Liver (tissue), 3 donors: ENCODE results near the gene KAT7.

Experiments used
- EGR1 ChIP-seq, 2 donors: IDR thresholded peaks; 2 replicates each; pipeline ENCODE4 v1.6.1; 2016 to 2018; ENCODE audit warnings: antibody characterized with exemption in 2 of 2, low read depth in 2 of 2
- FOXA1 ChIP-seq: IDR thresholded peaks from 2 replicates; pipeline ENCODE4 v1.6.1; 2016; ENCODE audit warnings: antibody characterized with exemption
- FOXA2 ChIP-seq: IDR thresholded peaks from 2 replicates; pipeline ENCODE4 v1.6.1; 2016; ENCODE audit warnings: antibody characterized with exemption
- GABPA ChIP-seq, 2 donors: IDR thresholded peaks in 1 of 2; conservative IDR thresholded peaks in 1 of 2; 2 replicates each; pipeline ENCODE4 v1.6.1; 2016; ENCODE audit warnings: antibody characterized with exemption in 2 of 2, mild to moderate bottlenecking in 1 of 2, moderate library complexity in 1 of 2
- MAX ChIP-seq: IDR thresholded peaks from 2 replicates; pipeline ENCODE4 v1.6.1; 2016; ENCODE audit warnings: antibody characterized with exemption
- RAD21 ChIP-seq, 2 donors: IDR thresholded peaks; 2 replicates each; pipeline ENCODE4 v1.6.1; 2016; ENCODE audit warnings: antibody characterized with exemption in 2 of 2, mild to moderate bottlenecking in 2 of 2
- TAF1 ChIP-seq: conservative IDR thresholded peaks from 2 replicates; pipeline ENCODE4 v1.6.1; 2016; ENCODE audit warnings: antibody characterized with exemption, mild to moderate bottlenecking
- YY1 ChIP-seq: IDR thresholded peaks from 2 replicates; pipeline ENCODE4 v1.6.1; 2016; ENCODE audit warnings: antibody characterized with exemption, mild to moderate bottlenecking
- TF ChIP-seq, protein P1 (sequence below): fragments of 150-350 bp; IDR thresholded peaks from 2 replicates; pipeline ENCODE4 v1.5.1; 2017; ENCODE audit warnings: improper control_type of control experiment, low read depth, low read length; ENCODE audit not compliant: missing input control
- TF ChIP-seq, protein P2 (sequence below): IDR thresholded peaks from 2 replicates; pipeline ENCODE4 v1.6.1; 2016; ENCODE audit warnings: antibody characterized with exemption
- TF ChIP-seq, protein P3 (sequence below): IDR thresholded peaks from 2 replicates; pipeline ENCODE4 v1.6.1; 2016; ENCODE audit warnings: antibody characterized with exemption
- donor health status: healthy.
- donor health status: healthy.

- TF ChIP-seq, protein P1, sequence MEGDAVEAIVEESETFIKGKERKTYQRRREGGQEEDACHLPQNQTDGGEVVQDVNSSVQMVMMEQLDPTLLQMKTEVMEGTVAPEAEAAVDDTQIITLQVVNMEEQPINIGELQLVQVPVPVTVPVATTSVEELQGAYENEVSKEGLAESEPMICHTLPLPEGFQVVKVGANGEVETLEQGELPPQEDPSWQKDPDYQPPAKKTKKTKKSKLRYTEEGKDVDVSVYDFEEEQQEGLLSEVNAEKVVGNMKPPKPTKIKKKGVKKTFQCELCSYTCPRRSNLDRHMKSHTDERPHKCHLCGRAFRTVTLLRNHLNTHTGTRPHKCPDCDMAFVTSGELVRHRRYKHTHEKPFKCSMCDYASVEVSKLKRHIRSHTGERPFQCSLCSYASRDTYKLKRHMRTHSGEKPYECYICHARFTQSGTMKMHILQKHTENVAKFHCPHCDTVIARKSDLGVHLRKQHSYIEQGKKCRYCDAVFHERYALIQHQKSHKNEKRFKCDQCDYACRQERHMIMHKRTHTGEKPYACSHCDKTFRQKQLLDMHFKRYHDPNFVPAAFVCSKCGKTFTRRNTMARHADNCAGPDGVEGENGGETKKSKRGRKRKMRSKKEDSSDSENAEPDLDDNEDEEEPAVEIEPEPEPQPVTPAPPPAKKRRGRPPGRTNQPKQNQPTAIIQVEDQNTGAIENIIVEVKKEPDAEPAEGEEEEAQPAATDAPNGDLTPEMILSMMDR, result no peak
- TF ChIP-seq MAX (no peak), FOXA1 (no peak), GABPA (IDR thresholded peaks at IDR 0.05 in 1 of 2, conservative IDR thresholded peaks at IDR 0.05 in 1 of 2) (no peak), YY1 (no peak), EGR1 (IDR thresholded peaks at IDR 0.05; ENCODE audit: low read depth in 2 of 2) (no peak), RAD21 (IDR thresholded peaks at IDR 0.05) (no peak), FOXA2 (no peak), TAF1 (no peak)
- TF ChIP-seq, protein P2, sequence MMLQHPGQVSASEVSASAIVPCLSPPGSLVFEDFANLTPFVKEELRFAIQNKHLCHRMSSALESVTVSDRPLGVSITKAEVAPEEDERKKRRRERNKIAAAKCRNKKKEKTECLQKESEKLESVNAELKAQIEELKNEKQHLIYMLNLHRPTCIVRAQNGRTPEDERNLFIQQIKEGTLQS, result no peak
- TF ChIP-seq, protein P3, sequence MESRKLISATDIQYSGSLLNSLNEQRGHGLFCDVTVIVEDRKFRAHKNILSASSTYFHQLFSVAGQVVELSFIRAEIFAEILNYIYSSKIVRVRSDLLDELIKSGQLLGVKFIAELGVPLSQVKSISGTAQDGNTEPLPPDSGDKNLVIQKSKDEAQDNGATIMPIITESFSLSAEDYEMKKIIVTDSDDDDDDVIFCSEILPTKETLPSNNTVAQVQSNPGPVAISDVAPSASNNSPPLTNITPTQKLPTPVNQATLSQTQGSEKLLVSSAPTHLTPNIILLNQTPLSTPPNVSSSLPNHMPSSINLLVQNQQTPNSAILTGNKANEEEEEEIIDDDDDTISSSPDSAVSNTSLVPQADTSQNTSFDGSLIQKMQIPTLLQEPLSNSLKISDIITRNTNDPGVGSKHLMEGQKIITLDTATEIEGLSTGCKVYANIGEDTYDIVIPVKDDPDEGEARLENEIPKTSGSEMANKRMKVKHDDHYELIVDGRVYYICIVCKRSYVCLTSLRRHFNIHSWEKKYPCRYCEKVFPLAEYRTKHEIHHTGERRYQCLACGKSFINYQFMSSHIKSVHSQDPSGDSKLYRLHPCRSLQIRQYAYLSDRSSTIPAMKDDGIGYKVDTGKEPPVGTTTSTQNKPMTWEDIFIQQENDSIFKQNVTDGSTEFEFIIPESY, result no peak
Measured at GRCh38 chr17:49819138-49819537, 30.7 kb downstream of the KAT7 start.
